ENCODE results near the gene NIPSNAP3A. TPM values are rescaled to one million over a fixed set of nuclear protein-coding genes. Genes with fewer than 3 reads are reported as not detected.
"Not testable (repeated sequence)": the region's sequence is repeated elsewhere in the genome, so short reads cannot be mapped to it uniquely, and the experiment has no call there.

NIPSNAP3A gene
- total RNA-seq, 1 experiment from 2014 or later = 7.2 TPM

DNA sequence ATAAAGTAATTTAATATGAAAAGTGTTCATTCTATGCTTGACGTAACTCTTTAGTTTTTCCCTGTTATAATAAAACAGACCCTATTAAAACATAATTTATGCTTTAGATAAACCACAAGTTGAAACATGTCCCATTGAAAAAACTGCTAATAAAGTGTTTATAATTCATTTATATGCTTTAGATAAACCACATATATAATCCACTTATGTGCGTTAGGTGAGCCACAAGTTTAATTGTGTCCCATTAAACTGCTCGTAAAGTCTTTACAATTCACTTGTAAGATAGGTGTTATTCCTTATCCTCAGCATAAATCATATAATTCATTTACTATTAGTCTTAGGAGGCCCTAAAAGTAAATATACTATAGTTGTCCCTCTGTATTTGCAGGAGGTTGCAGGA, 20.0 kb downstream of the NIPSNAP3A start:
- Mint-ChIP-seq H3K27ac (no peak overlapping the region), H3K4me1 (no peaks in the 10 kb centered on the region), H3K36me3 (no peaks in the 10 kb centered on the region), H3K4me3 (no peak overlapping the region), H3K27me3 (ENCODE audit: low read depth) (peaks cover 23% of the 10 kb centered on the region), H3K9me3 (no peaks in the 10 kb centered on the region)
- TF ChIP-seq EMX1 (CRISPR knock-in tag; IDR thresholded peaks at IDR 0.05) (no peak), E2F4 (CRISPR knock-in tag; IDR thresholded peaks at IDR 0.05; ENCODE audit: borderline replicate concordance, low read depth) (no peak), ZNF423 (CRISPR knock-in tag; IDR thresholded peaks at IDR 0.05) (no peak), IRF2 (CRISPR knock-in tag; IDR thresholded peaks at IDR 0.05; ENCODE audit: borderline replicate concordance, low read depth) (no peak), ZNF232 (CRISPR knock-in tag; IDR thresholded peaks at IDR 0.05) (no peak), USF2 (CRISPR knock-in tag; IDR thresholded peaks at IDR 0.05) (no peak), MXD4 (CRISPR knock-in tag; IDR thresholded peaks at IDR 0.05; ENCODE audit: borderline replicate concordance) (no peak), PRDM15 (CRISPR knock-in tag; IDR thresholded peaks at IDR 0.05) (no peak), ARID4B (CRISPR knock-in tag; IDR thresholded peaks at IDR 0.05; ENCODE audit: borderline replicate concordance) (no peak), HMGA2 (CRISPR knock-in tag; IDR thresholded peaks at IDR 0.05) (no peak), TCF7 (CRISPR knock-in tag; IDR thresholded peaks at IDR 0.05; ENCODE audit: low read depth) (no peak), CDX4 (CRISPR knock-in tag; IDR thresholded peaks at IDR 0.05; ENCODE audit: borderline replicate concordance) (no peak), JAZF1 (CRISPR knock-in tag; IDR thresholded peaks at IDR 0.05) (no peak), SMAD3 (CRISPR knock-in tag; IDR thresholded peaks at IDR 0.05; ENCODE audit: borderline replicate concordance) (no peak)
- TF ChIP-seq, protein P1, sequence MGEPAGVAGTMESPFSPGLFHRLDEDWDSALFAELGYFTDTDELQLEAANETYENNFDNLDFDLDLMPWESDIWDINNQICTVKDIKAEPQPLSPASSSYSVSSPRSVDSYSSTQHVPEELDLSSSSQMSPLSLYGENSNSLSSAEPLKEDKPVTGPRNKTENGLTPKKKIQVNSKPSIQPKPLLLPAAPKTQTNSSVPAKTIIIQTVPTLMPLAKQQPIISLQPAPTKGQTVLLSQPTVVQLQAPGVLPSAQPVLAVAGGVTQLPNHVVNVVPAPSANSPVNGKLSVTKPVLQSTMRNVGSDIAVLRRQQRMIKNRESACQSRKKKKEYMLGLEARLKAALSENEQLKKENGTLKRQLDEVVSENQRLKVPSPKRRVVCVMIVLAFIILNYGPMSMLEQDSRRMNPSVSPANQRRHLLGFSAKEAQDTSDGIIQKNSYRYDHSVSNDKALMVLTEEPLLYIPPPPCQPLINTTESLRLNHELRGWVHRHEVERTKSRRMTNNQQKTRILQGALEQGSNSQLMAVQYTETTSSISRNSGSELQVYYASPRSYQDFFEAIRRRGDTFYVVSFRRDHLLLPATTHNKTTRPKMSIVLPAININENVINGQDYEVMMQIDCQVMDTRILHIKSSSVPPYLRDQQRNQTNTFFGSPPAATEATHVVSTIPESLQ (CRISPR knock-in tag; IDR thresholded peaks at IDR 0.05) = no peak
- CTCF ChIA-PET = interaction anchor here (0.8 kb wide), 1 partner anchor 95 kb away, joined by 3 read pairs; no protein-coding TSS in a partner anchor
- no peak for DNase-seq (ENCODE audit: low spot score)
- ATAC-seq = no peak
- POLR2A ChIA-PET = no interaction called here

DNA sequence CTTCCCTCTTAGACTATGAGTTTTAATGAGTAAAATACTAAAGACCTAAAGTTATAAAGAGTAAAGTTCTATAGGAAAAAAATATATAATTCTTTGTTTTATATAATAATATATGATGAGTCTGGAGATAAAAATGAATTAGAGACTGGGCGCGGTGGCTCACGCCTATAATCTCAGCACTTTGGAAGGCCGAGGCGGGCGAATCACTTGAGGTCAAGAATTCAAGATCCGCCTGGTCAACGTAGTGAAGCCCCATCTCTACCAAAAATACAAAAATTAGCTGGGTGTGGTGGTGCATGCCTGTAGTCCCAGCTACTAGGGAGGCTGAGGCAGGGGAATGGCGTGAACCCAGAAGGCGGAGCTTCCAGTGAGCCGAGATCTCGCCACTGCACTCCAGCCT, 21.5 kb downstream of the NIPSNAP3A start:
- CTCF ChIA-PET; H3K9me3 Mint-ChIP-seq; ATAC-seq; H3K27me3 Mint-ChIP-seq (ENCODE audit: low read depth); H3K36me3 Mint-ChIP-seq; H3K27ac Mint-ChIP-seq; POLR2A ChIA-PET; DNase-seq (ENCODE audit: low spot score); H3K4me1 Mint-ChIP-seq; H3K4me3 Mint-ChIP-seq: not testable (repeated sequence)

All from WTC11 (cell line).